PFSK-1 (cell line): ENCODE measurements around the gene POU6F2.

Experiments used
- FOXP2 ChIP-seq: optimal IDR thresholded peaks from 2 replicates; pipeline ENCODE3; 2011; ENCODE audit warnings: borderline replicate concordance, control low read depth, inconsistent platforms; ENCODE audit not compliant: insufficient read depth; ENCODE audit errors: extremely low read length, extremely low read depth
- POLR2AphosphoS5 ChIP-seq: IDR thresholded peaks from 2 replicates; pipeline ENCODE4 v1.6.1; 2012; ENCODE audit warnings: low read depth, mild to moderate bottlenecking, control low read depth, low read length, moderate library complexity
- SIN3A ChIP-seq: IDR thresholded peaks from 2 replicates; pipeline ENCODE4 v1.6.1; 2012; ENCODE audit warnings: mild to moderate bottlenecking, low read length, moderate library complexity, borderline replicate concordance; ENCODE audit not compliant: insufficient read depth
- TAF1 ChIP-seq: IDR thresholded peaks from 2 replicates; pipeline ENCODE4 v1.6.1; 2012; ENCODE audit warnings: low read length, control low read depth, borderline replicate concordance; ENCODE audit not compliant: insufficient read depth
- TF ChIP-seq, protein P1 (sequence below), 2 experiments: IDR thresholded peaks; 2 replicates each; pipeline versions ENCODE4 v1.6.1 to v1.8.0; 2011 to 2012; ENCODE audit warnings: low read depth in 2 of 2, low read length in 2 of 2, control low read depth in 1 of 2, inconsistent platforms in 1 of 2, mild to moderate bottlenecking in 1 of 2, moderate library complexity in 1 of 2; ENCODE audit not compliant: insufficient read depth in 1 of 2

Gene POU6F2

DNA sequence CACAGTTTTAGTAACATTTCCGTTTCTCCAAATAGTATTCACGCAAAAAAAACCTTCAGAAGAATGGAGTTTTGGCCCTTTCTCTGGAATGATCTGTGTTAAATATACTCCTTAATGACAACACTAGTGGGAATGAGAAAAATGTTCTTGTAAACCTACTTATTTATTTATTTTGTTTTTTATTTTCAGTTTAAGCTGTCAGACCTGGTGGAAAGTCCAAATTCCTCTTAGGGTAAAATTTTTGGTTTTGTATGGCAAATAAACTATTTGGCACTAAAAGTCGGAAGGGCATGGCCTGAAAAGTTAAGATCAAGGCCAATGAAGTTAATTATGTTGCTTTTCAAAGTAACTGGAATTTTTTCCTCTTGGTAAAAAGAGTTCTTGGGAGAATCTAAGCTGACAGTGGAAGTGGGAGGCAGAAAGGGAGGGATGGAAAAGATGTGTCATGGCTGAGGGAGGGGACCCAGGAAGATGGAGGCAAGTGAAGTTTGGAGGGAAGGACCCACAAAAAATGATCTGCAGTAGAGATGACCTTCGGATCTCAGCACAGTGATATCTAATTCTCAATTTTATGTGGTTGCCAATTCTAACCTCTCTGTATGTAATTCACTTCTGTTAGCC lies 35.2 kb upstream of the POU6F2 start:
- TF ChIP-seq TAF1 (no peak), POLR2AphosphoS5 (no peak), SIN3A (no peak), FOXP2 (no peak)
- TF ChIP-seq, protein P1, sequence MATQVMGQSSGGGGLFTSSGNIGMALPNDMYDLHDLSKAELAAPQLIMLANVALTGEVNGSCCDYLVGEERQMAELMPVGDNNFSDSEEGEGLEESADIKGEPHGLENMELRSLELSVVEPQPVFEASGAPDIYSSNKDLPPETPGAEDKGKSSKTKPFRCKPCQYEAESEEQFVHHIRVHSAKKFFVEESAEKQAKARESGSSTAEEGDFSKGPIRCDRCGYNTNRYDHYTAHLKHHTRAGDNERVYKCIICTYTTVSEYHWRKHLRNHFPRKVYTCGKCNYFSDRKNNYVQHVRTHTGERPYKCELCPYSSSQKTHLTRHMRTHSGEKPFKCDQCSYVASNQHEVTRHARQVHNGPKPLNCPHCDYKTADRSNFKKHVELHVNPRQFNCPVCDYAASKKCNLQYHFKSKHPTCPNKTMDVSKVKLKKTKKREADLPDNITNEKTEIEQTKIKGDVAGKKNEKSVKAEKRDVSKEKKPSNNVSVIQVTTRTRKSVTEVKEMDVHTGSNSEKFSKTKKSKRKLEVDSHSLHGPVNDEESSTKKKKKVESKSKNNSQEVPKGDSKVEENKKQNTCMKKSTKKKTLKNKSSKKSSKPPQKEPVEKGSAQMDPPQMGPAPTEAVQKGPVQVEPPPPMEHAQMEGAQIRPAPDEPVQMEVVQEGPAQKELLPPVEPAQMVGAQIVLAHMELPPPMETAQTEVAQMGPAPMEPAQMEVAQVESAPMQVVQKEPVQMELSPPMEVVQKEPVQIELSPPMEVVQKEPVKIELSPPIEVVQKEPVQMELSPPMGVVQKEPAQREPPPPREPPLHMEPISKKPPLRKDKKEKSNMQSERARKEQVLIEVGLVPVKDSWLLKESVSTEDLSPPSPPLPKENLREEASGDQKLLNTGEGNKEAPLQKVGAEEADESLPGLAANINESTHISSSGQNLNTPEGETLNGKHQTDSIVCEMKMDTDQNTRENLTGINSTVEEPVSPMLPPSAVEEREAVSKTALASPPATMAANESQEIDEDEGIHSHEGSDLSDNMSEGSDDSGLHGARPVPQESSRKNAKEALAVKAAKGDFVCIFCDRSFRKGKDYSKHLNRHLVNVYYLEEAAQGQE (IDR thresholded peaks at IDR 0.05; ENCODE audit: insufficient read depth in 1 of 2, low read depth in 2 of 2, low read length in 2 of 2) = no peak

DNA sequence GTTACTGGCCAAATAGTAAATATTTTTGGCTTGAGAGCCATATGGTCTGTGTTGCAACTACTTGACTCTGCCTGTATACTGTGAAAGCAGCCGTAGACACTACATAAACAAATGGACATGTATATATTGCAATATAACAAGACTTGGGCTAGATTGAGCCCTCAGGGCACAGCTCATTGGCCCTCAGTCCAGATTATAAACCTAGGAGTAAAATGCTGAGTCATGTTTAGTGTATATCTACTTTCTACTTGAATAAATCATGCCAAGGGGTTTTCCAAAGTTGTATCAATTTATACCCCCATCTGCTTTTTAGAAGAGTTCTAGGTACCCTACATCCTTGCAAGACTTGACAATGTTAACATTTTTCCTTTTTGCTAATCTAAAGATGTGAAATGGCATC lies 27.4 kb upstream of the POU6F2 start:
- no peak for TF ChIP-seq POLR2AphosphoS5
- no peak for TF ChIP-seq FOXP2
- no peak for TF ChIP-seq TAF1
- TF ChIP-seq SIN3A = no peak
- TF ChIP-seq, protein P1 (IDR thresholded peaks at IDR 0.05; ENCODE audit: insufficient read depth in 1 of 2, low read depth in 2 of 2, low read length in 2 of 2) = no peak

DNA sequence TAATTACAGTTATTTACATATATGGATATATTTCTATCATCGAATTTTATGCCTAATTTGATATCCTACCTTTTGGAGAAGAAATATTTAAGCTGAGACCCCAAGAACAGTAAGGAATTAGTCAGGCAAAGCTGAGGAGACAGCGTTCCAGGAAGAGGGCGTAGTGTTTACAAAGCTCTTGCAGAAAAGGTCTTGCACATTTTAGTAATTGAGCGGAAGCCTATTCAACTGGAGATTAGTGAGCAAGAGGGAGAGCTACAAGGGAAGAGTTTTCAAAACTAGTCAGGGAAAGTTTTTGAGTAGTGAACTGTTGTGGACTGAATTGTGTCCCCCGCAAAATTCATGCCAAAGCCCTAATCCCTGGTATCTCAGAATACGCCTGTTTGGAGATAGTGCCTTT lies 26.5 kb upstream of the POU6F2 start:
- no peak for TF ChIP-seq FOXP2

DNA sequence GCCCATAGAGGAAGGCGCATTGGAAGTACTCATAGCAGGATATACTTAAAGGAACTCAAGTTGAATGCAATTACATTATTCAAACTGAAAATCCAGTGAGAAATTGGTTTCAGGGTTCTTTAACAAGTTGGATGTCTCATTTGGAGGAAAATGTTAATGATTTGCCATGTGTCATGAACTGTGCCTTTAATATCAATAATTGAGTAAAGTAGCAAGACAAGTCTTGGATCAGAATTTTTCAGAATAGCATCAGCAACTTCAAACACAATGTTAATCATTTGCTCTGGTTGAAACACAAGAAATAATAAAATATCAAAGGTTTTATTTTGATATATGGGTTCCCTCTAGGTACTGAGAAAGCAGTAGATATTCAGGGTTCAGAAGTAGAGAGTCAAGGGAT lies 24.5 kb upstream of the POU6F2 start:
- TF ChIP-seq POLR2AphosphoS5 (no peak), SIN3A (no peak), FOXP2 (no peak)
- TF ChIP-seq, protein P1 (IDR thresholded peaks at IDR 0.05; ENCODE audit: insufficient read depth in 1 of 2, low read depth in 2 of 2, low read length in 2 of 2) = no peak

DNA sequence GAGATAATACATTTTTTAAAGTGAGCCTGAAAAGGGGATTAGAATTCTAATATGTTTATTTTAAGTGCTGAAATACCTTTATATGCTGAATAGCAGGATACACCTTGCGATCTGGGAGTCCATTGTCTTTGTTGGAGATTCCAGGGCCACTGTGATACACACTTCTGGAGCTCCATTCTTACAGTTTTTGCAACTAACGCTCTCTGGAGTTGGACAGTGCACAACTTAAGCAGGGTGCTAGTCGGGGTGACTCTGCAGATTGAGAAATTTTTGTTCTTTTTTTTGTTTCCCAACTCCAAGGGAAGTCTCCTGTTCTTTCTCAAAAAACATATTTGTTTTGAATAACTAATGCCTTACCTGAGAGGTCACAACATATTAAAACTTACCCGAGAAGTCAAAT lies 23.7 kb upstream of the POU6F2 start:
- TF ChIP-seq SIN3A = no peak
- TF ChIP-seq, protein P1 (IDR thresholded peaks at IDR 0.05; ENCODE audit: insufficient read depth in 1 of 2, low read depth in 2 of 2, low read length in 2 of 2) = no peak
- TF ChIP-seq FOXP2 = no peak
- no peak for TF ChIP-seq TAF1
